ENCODE results near the gene ZNF479.

DNA sequence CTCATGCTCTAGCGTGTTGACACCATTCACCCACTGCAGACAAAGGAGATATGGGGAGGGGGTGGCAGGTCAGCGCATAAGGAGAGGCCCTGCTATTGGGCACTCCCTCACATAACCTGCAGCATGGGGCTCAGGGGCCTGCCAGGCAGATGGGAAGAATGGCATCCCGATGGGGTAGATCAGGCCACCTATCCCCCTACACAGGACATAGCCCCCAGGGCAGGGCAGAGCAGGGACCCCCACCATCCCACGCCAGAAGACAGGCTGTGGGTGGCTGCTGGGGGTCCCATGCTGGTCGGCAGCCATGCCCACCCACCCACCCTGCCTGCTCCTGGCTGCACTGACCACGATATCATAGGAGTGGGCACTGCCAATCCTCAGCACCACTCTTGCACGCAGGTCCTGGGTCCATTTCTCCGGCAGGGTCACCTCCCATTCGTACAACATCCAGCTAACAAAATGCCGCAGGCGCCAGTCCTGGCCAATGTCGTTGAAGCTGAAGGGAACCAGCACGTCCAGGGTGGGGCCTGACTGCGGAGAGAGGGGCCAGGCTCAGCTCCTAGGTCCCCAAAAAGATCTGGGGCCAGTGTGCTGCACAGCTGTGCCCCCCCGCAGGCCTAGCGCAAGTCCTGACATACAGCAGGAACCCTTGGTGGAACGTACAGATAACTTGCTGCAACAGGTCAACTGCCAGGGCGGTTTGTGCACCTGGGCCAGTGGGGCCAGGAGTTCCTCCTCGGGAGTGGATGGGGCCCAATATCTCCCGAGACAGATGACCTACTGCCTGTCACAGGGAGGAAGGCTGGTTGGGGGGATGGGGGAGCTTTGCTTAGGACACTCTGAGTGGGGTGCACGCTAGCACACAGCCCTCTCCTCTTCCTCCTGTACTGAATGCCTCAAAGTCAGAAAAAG is 45.9 kb upstream of the ZNF479 start:
- no peak for TF ChIP-seq ZNF565 (CRISPR knock-in tag; conservative IDR thresholded peaks at IDR 0.05; ENCODE audit: low read depth)
- TF ChIP-seq ARNTL (CRISPR knock-in tag; IDR thresholded peaks at IDR 0.05; ENCODE audit: borderline replicate concordance, low read depth): no peak
- no peak for TF ChIP-seq ZNF70 (CRISPR knock-in tag; IDR thresholded peaks at IDR 0.05)
- no peak for TF ChIP-seq BACH2 (CRISPR knock-in tag; IDR thresholded peaks at IDR 0.05; ENCODE audit: borderline replicate concordance)
- no peak for TF ChIP-seq ZFP30 (CRISPR knock-in tag; IDR thresholded peaks at IDR 0.05)
- TF ChIP-seq, protein P1, sequence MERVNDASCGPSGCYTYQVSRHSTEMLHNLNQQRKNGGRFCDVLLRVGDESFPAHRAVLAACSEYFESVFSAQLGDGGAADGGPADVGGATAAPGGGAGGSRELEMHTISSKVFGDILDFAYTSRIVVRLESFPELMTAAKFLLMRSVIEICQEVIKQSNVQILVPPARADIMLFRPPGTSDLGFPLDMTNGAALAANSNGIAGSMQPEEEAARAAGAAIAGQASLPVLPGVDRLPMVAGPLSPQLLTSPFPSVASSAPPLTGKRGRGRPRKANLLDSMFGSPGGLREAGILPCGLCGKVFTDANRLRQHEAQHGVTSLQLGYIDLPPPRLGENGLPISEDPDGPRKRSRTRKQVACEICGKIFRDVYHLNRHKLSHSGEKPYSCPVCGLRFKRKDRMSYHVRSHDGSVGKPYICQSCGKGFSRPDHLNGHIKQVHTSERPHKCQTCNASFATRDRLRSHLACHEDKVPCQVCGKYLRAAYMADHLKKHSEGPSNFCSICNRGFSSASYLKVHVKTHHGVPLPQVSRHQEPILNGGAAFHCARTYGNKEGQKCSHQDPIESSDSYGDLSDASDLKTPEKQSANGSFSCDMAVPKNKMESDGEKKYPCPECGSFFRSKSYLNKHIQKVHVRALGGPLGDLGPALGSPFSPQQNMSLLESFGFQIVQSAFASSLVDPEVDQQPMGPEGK (CRISPR knock-in tag; IDR thresholded peaks at IDR 0.05; ENCODE audit: borderline replicate concordance): no peak
- TF ChIP-seq, protein P2, sequence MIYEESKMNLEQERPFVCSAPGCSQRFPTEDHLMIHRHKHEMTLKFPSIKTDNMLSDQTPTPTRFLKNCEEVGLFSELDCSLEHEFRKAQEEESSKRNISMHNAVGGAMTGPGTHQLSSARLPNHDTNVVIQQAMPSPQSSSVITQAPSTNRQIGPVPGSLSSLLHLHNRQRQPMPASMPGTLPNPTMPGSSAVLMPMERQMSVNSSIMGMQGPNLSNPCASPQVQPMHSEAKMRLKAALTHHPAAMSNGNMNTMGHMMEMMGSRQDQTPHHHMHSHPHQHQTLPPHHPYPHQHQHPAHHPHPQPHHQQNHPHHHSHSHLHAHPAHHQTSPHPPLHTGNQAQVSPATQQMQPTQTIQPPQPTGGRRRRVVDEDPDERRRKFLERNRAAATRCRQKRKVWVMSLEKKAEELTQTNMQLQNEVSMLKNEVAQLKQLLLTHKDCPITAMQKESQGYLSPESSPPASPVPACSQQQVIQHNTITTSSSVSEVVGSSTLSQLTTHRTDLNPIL (CRISPR knock-in tag; IDR thresholded peaks at IDR 0.05; ENCODE audit: low read depth): no peak
- no peak for TF ChIP-seq ISL1 (CRISPR knock-in tag; IDR thresholded peaks at IDR 0.05)
- no peak for TF ChIP-seq ZFP3 (CRISPR knock-in tag; IDR thresholded peaks at IDR 0.05)
- TF ChIP-seq SNAI2 (CRISPR knock-in tag; IDR thresholded peaks at IDR 0.05): no peak
